Endothelial cell of umbilical vein (primary cell): ENCODE results near the gene SLC1A1. TPM values are rescaled to one million over a fixed set of nuclear protein-coding genes. Genes with fewer than 3 reads are reported as not detected.

Experiments
- BruUV-seq: library from RNA; stranded (reverse); fragments of 400-500 nt; replicated peaks from 2 replicates; lab custom pipeline; 2021; lab: Mats Ljungman, UMichigan
- CTCF ChIA-PET: fragments of 300-600, 350-600 bp; sonication (Branson Sonifier 250); formaldehyde crosslinking; loops from one replicate; lab custom pipeline; 2021; ENCODE audit warnings: antibody characterized with exemption, inconsistent platforms; lab: Charles Lee
- POLR2A ChIA-PET: fragments of 300-600, 350-600 bp; sonication (Branson Sonifier 250); formaldehyde crosslinking; loops from one replicate; lab custom pipeline; 2021; ENCODE audit warnings: antibody characterized with exemption, inconsistent platforms; lab: Charles Lee
- DNase-seq: peaks from one replicate; pipeline ENCODE4 v3.0.0-alpha.2; 2011; ENCODE audit warnings: low read depth, low spot score
- FAIRE-seq: peaks from 2 replicates; lab custom pipeline; 2011; peaks lifted over from hg19 to GRCh38; lab: Jason Lieb, UNC
- H2AFZ ChIP-seq: 2 replicates; pipeline ENCODE4 v1.6.0; 2012; ENCODE audit warnings: low read depth, low read length, control low read depth, inconsistent platforms
- H3K27ac ChIP-seq: 2 replicates; pipeline ENCODE4 v1.5.1; 2011; ENCODE audit warnings: low read depth, mild to moderate bottlenecking, control low read depth, low read length, moderate library complexity; ENCODE audit not compliant: insufficient read depth
- H3K27me3 ChIP-seq, 2 experiments: 2 replicates each; pipeline versions ENCODE4 v1.6.0 to v1.6.1; 2011; ENCODE audit warnings: low read length in 2 of 2, mixed read lengths in 1 of 2; ENCODE audit not compliant: control insufficient read depth in 2 of 2, insufficient read depth in 2 of 2
- H3K36me3 ChIP-seq, 2 experiments: 2 replicates in 1 of 2; 3 replicates in 1 of 2; pipeline ENCODE4 v1.5.1; 2011; ENCODE audit warnings: low read length in 2 of 2, mild to moderate bottlenecking in 1 of 2, moderate library complexity in 1 of 2; ENCODE audit not compliant: control insufficient read depth in 2 of 2, insufficient read depth in 2 of 2; ENCODE audit errors: extremely low read depth in 1 of 2
- H3K4me1 ChIP-seq: 3 replicates; pipeline ENCODE4 v1.5.1; 2011; ENCODE audit warnings: mild to moderate bottlenecking, low read length; ENCODE audit not compliant: control insufficient read depth, insufficient read depth; ENCODE audit errors: extremely low read depth
- H3K4me2 ChIP-seq: 2 replicates; pipeline ENCODE4 v1.6.1; 2011; ENCODE audit warnings: low read length, control low read depth, mixed read lengths; ENCODE audit not compliant: insufficient read depth
- H3K4me3 ChIP-seq, 3 experiments: fragments of 200-600 bp in 1 of 3; sonication (generic), shearing (Covaris generic) in 1 of 3; replicated peaks in 1 of 3; 2 replicates each; pipeline ENCODE4 v1.5.1; 2011 to 2016; ENCODE audit warnings: control low read depth in 3 of 3, low read length in 3 of 3, mild to moderate bottlenecking in 2 of 3, inconsistent platforms in 1 of 3, low read depth in 1 of 3, moderate library complexity in 1 of 3; ENCODE audit not compliant: insufficient read depth in 1 of 3
- H3K79me2 ChIP-seq: 2 replicates; pipeline ENCODE4 v1.6.0; 2012; ENCODE audit warnings: low read length, inconsistent platforms; ENCODE audit not compliant: control insufficient read depth, insufficient read depth
- H3K9ac ChIP-seq: replicated peaks from 2 replicates; pipeline ENCODE3; 2011; ENCODE audit warnings: low read length, control low read depth; ENCODE audit not compliant: insufficient read depth; ENCODE audit errors: extremely low read depth
- H3K9me1 ChIP-seq: replicated peaks from 3 replicates; pipeline ENCODE4 v1.6.0; 2011; ENCODE audit warnings: mild to moderate bottlenecking, low read length; ENCODE audit not compliant: control insufficient read depth, insufficient read depth; ENCODE audit errors: extremely low read depth
- H3K9me3 ChIP-seq: replicated peaks from 2 replicates; pipeline ENCODE4 v1.5.1; 2012; ENCODE audit warnings: low read length, inconsistent platforms; ENCODE audit not compliant: control insufficient read depth, insufficient read depth
- H4K20me1 ChIP-seq: replicated peaks from 2 replicates; pipeline ENCODE3; 2011; ENCODE audit warnings: mild to moderate bottlenecking, low read length; ENCODE audit not compliant: control insufficient read depth, insufficient read depth; ENCODE audit errors: extremely low read depth
- CTCF ChIP-seq, 2 donors: IDR thresholded peaks; 1 replicate in 1 of 2; 2 replicates in 1 of 2; pipeline ENCODE4 v1.5.1; 2011; ENCODE audit warnings: low read length in 2 of 2, mild to moderate bottlenecking in 2 of 2, moderate library complexity in 2 of 2, control low read depth in 1 of 2, inconsistent platforms in 1 of 2, low read depth in 1 of 2; ENCODE audit not compliant: insufficient read depth in 1 of 2; ENCODE audit errors: extremely low read depth in 1 of 2
- EZH2 ChIP-seq: IDR thresholded peaks from 2 replicates; pipeline ENCODE4 v1.6.1; 2012; ENCODE audit warnings: borderline replicate concordance, low read depth, mild to moderate bottlenecking, moderate library complexity, low read length, inconsistent platforms; ENCODE audit not compliant: severe bottlenecking
- FOS ChIP-seq: IDR thresholded peaks from 2 replicates; pipeline ENCODE4 v1.6.1; 2011; ENCODE audit warnings: mild to moderate bottlenecking, low read length, moderate library complexity, borderline replicate concordance; ENCODE audit not compliant: insufficient read depth
- GATA2 ChIP-seq: IDR thresholded peaks from 2 replicates; pipeline ENCODE4 v1.7.0; 2011; ENCODE audit warnings: low read depth, mild to moderate bottlenecking, moderate library complexity, mixed read lengths, low read length; ENCODE audit not compliant: insufficient read length, insufficient read depth
- JUN ChIP-seq: IDR thresholded peaks from 2 replicates; pipeline ENCODE4 v1.6.1; 2011; ENCODE audit warnings: borderline replicate concordance, low read depth; ENCODE audit not compliant: insufficient read length, insufficient read depth
- MAX ChIP-seq: IDR thresholded peaks from 2 replicates; pipeline ENCODE4 v1.6.1; 2011; ENCODE audit not compliant: insufficient read depth, insufficient read length
- MYC ChIP-seq: IDR thresholded peaks from one replicate; pipeline ENCODE4 v1.6.1; 2011; ENCODE audit warnings: mild to moderate bottlenecking, low read depth, low read length
- POLR2A ChIP-seq: IDR thresholded peaks from 2 replicates; pipeline ENCODE4 v1.6.1; 2012; ENCODE audit warnings: low read depth, mild to moderate bottlenecking, control low read depth, low read length
- POLR2AphosphoS5 ChIP-seq: IDR thresholded peaks from 2 replicates; pipeline ENCODE4 v1.6.1; 2012; ENCODE audit warnings: low read depth, mild to moderate bottlenecking, control low read depth, low read length, moderate library complexity; ENCODE audit not compliant: insufficient read depth
- dilution Hi-C: fragments of 300-500 bp; cut with MboI; formaldehyde crosslinking; loops from one replicate; pipeline ENCODE4 v1.15.0; 2019; ENCODE audit warnings: low sequenced_read_pairs; ENCODE audit not compliant: extremely low pct_ligation_motif_present
- intact Hi-C: fragments of 100-400 bp; cut with micrococcal nuclease; formaldehyde crosslinking; loops from one replicate; pipeline ENCODE4 v1.10.0; 2022
- polyA plus RNA-seq, 4 experiments: library from polyadenylated mRNA; depleted of rRNA in 3 of 4; stranded (reverse) in 3 of 4; unstranded in 1 of 4; fragments of >200 nt; gene quantifications; 2 replicates each; pipeline versions ENCODE4 v1.2.1 to v1.2.3, GENCODE V29; 2011 to 2012; ENCODE audit warnings: missing spikeins in 1 of 4
- total RNA-seq: library from RNA; stranded (reverse); gene quantifications from 2 replicates; pipeline ENCODE4 v1.2.3, GENCODE V29; 2021

SLC1A1 gene
- total and polyA plus RNA-seq, 2 donors (not counting 3 experiments of a cell fraction or from before 2014, with no cell fraction given), result 5.8 to 8.3 TPM

GRCh38 chr9:4576448-4576847 lies 86.2 kb downstream of the SLC1A1 start:
- Histone ChIP-seq H3K27ac (no peak overlapping the region), H3K36me3 (peaks cover 1 to 3% of the 10 kb centered on the region in 2 experiments), H4K20me1 (no peaks in the 10 kb centered on the region), H3K4me1 (no peaks in the 10 kb centered on the region), H3K9me1 (no peaks in the 10 kb centered on the region), H3K9me3 (no peaks in the 10 kb centered on the region), H3K79me2 (no peaks in the 10 kb centered on the region), H3K9ac (no peak overlapping the region), H3K4me3 (no peak overlapping the region), H3K4me2 (no peak overlapping the region), H3K27me3 (no peaks in the 10 kb centered on the region), H2AFZ (no peak overlapping the region)
- TF ChIP-seq FOS (no peak), POLR2A (no peak), MAX (no peak), MYC (no peak), EZH2 (no peak), POLR2AphosphoS5 (no peak), JUN (no peak), CTCF (IDR thresholded peaks at IDR 0.05; ENCODE audit: extremely low read depth in 1 of 2, insufficient read depth in 1 of 2, low read depth in 1 of 2, low read length in 2 of 2) (no peak), GATA2 (no peak)
- FAIRE-seq (no peak), DNase-seq (no peak)
- POLR2A ChIA-PET, result no interaction called here
- CTCF ChIA-PET, result no interaction called here
- dilution Hi-C loops, result no loop called here
- no TSS peak for BruUV-seq
- intact Hi-C loops, result no loop called here
